H1 (cell line): Measurements from ENCODE around the gene LRP1. TPM values are rescaled to one million over a fixed set of nuclear protein-coding genes. Genes with fewer than 3 reads are reported as not detected.

Source experiments
- RBBP5 ChIP-seq: IDR thresholded peaks from 2 replicates; pipeline ENCODE4 v1.7.1; 2012; ENCODE audit warnings: low read depth, mild to moderate bottlenecking, inconsistent platforms, low read length, moderate library complexity, borderline replicate concordance
- polyA plus RNA-seq, 7 experiments: library from polyadenylated mRNA; depleted of rRNA in 3 of 7; stranded (reverse) in 5 of 7; unstranded in 2 of 7; fragments of >200 nt in 5 of 7; fragments of 200-250 nt in 2 of 7; gene quantifications; 1 replicate in 5 of 7; 2 replicates in 1 of 7; 4 replicates in 1 of 7; pipeline versions ENCODE4 v1.2.1 to v1.2.3, GENCODE V29; 2011 to 2013; ENCODE audit warnings: missing spikeins in 2 of 7, mixed read lengths in 2 of 7
- total RNA-seq: library from RNA; stranded (reverse); fragmentation: NEBNext Ultra II Directional; extraction: Animal tissue kit (Norgen Biotek cat#: 25700); gene quantifications from 2 replicates; pipeline ENCODE4 v1.2.1, GENCODE V29; 2021

LRP1 gene
- total and polyA plus RNA-seq, 2 of the 8 experiments (the other 6 are each of a cell fraction or from before 2014, with no cell fraction given) = 35.3 to 92.5 TPM

- no peak for TF ChIP-seq RBBP5
These were observed 29.9 kb downstream of the LRP1 start (continued) for GRCh38 chr12:57158186-57158585.
